ENCODE data around the gene DNAH12. TPM values are rescaled to one million over a fixed set of nuclear protein-coding genes. Genes with fewer than 3 reads are reported as not detected.

The DNAH12 gene
- total and polyA plus RNA-seq, 2 of the 13 experiments (the other 11 are each of a cell fraction or from before 2014, with no cell fraction given), result 0.11 TPM

DNA sequence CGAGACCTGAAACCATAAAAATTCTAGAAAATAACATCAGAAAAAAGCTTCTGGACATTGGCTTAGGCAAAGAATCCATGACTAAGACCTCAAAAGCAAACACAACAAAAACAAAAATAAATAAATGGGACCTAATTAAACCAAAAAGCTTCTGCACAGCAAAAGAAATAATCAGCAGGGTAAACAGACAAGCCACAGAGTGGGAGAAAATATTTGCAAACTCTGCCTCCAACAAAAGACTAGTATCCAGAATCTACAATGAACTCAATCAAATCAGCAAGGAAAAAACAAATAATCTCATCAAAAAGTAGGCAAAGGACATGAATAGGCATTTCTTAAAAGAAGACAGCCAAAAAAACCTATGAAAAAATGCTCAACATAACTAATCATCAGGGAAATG is 59.6 kb downstream of the DNAH12 start:
- TF ChIP-seq PAWR (CRISPR knock-in tag; IDR thresholded peaks at IDR 0.05; ENCODE audit: borderline replicate concordance), result no peak
- TF ChIP-seq, protein P1, sequence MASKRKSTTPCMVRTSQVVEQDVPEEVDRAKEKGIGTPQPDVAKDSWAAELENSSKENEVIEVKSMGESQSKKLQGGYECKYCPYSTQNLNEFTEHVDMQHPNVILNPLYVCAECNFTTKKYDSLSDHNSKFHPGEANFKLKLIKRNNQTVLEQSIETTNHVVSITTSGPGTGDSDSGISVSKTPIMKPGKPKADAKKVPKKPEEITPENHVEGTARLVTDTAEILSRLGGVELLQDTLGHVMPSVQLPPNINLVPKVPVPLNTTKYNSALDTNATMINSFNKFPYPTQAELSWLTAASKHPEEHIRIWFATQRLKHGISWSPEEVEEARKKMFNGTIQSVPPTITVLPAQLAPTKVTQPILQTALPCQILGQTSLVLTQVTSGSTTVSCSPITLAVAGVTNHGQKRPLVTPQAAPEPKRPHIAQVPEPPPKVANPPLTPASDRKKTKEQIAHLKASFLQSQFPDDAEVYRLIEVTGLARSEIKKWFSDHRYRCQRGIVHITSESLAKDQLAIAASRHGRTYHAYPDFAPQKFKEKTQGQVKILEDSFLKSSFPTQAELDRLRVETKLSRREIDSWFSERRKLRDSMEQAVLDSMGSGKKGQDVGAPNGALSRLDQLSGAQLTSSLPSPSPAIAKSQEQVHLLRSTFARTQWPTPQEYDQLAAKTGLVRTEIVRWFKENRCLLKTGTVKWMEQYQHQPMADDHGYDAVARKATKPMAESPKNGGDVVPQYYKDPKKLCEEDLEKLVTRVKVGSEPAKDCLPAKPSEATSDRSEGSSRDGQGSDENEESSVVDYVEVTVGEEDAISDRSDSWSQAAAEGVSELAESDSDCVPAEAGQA (IDR thresholded peaks at IDR 0.05; ENCODE audit: low read depth), result no peak
- TF ChIP-seq, protein P1 (CRISPR knock-in tag; IDR thresholded peaks at IDR 0.05; ENCODE audit: borderline replicate concordance), result no peak
- no peak for TF ChIP-seq NFE2 (CRISPR knock-in tag; IDR thresholded peaks at IDR 0.05)
- TF ChIP-seq, protein P2, sequence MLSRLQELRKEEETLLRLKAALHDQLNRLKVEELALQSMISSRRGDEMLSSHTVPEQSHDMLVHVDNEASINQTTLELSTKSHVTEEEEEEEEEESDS (CRISPR knock-in tag; IDR thresholded peaks at IDR 0.05; ENCODE audit: borderline replicate concordance), result no peak
- TF ChIP-seq MATR3 (CRISPR knock-in tag; IDR thresholded peaks at IDR 0.05), result no peak
- no peak for TF ChIP-seq CBX5 (CRISPR knock-in tag; IDR thresholded peaks at IDR 0.05; ENCODE audit: borderline replicate concordance)
- ATAC-seq, result no peak
- H3K9ac ChIP-seq (ENCODE audit: insufficient read depth, low read depth, low read length), result no peak overlapping the region
- H3K27me3 ChIP-seq (ENCODE audit: control insufficient read depth in 1 of 2, insufficient read depth in 2 of 2, low read length in 2 of 2), result no peaks in the 10 kb centered on the region
- peaks cover 19% of the 10 kb centered on the region for H3K4me1 ChIP-seq (ENCODE audit: insufficient read depth, low read length)
- H3K4me2 ChIP-seq (ENCODE audit: low read depth, low read length), result no peak overlapping the region
- BruUV-seq (replicated peaks), result no TSS peak
- no peaks in the 10 kb centered on the region for H4K20me1 ChIP-seq (ENCODE audit: insufficient read depth, low read length)
- H2AFZ ChIP-seq (ENCODE audit: low read length), result no peak overlapping the region
- CTCF ChIA-PET (ENCODE audit: low intra/inter-chr PET ratio, low total read pairs), result no interaction called here
- H3K27ac ChIP-seq (ENCODE audit: extremely low read length, insufficient read depth, low read length), result no peak overlapping the region
- no peaks in the 10 kb centered on the region for H3K9me3 ChIP-seq (ENCODE audit: low read length)
- FAIRE-seq, result no peak
- intact Hi-C loops (cut with micrococcal nuclease; ENCODE audit: unreplicated experiment), result no loop called here
- in situ Hi-C loops (cut with HindIII; ENCODE audit: extremely low pct_ligation_motif_present, low pct_unique_long_range_greater_than_20kb), result no loop called here
- H3K4me3 ChIP-seq (replicated peaks in 1 of 3; ENCODE audit: insufficient read depth in 1 of 3, low read depth in 2 of 3, low read length in 3 of 3), result no peak overlapping the region
- no peak for DNase-seq (ENCODE audit: low spot score)
- POLR2A ChIA-PET, result no interaction called here
- no peaks in the 10 kb centered on the region for H3K36me3 ChIP-seq (replicated peaks in 1 of 2; ENCODE audit: control insufficient read depth in 1 of 2, insufficient read depth in 2 of 2, low read length in 2 of 2)
- 3% methylated on average over 1 of the region's 1 CpG for WGBS (ENCODE audit: low lambda C conversion rate)
- no peaks in the 10 kb centered on the region for H3K79me2 ChIP-seq (ENCODE audit: insufficient read depth, low read length)

All from HepG2 (cell line).